ENCODE results near the gene CHST15. TPM values are rescaled to one million over a fixed set of nuclear protein-coding genes. Genes with fewer than 3 reads are reported as not detected.
A peak's percentile ranks its signal among the peaks of the same experiment; 100 is the strongest.

Gene CHST15, protein sequence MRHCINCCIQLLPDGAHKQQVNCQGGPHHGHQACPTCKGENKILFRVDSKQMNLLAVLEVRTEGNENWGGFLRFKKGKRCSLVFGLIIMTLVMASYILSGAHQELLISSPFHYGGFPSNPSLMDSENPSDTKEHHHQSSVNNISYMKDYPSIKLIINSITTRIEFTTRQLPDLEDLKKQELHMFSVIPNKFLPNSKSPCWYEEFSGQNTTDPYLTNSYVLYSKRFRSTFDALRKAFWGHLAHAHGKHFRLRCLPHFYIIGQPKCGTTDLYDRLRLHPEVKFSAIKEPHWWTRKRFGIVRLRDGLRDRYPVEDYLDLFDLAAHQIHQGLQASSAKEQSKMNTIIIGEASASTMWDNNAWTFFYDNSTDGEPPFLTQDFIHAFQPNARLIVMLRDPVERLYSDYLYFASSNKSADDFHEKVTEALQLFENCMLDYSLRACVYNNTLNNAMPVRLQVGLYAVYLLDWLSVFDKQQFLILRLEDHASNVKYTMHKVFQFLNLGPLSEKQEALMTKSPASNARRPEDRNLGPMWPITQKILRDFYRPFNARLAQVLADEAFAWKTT
- 10 to 100 TPM; 35.7 to 69.5 (median 51.1) TPM for total RNA-seq

- ATAC-seq (ENCODE audit: low FRiP score) (peak; percentile 68), DNase-seq (ENCODE audit: low spot score) (no peak)
- no peak for TF ChIP-seq CTCF (IDR thresholded peaks at IDR 0.05)
Measured at GRCh38 chr10:124092860-124093773, at the start of gene CHST15. CHST15 (minus strand) TSS chr10:124093598; CDS start chr10:124046212, 47,386 bp downstream.

DNA sequence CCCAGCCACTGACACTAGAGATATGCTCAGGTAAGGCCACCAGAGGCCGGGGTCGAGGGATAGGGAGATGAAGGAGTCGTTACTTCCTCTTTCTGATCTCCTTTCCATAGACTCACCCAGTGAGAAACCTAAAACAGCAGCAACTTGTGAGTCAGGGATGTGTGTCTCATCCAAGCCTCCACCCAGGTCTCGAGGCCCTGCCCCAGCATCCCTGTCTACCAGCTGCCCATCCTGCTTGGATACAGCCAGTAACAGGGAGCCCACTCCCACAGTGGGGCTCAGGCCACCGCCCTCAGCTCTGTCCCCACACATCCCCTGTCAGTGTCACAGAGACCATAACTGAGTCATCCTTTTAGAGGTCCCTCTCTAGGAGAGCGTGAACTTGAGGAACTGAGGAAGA lies 49.6 kb upstream of the CHST15 start:
- DNase-seq (ENCODE audit: low spot score) (no peak), ATAC-seq (ENCODE audit: low FRiP score) (no peak)
- TF ChIP-seq CTCF (IDR thresholded peaks at IDR 0.05) = no peak

GRCh38 chr10:124142006-124142739 lies 48.8 kb upstream of the CHST15 start:
- DNase-seq (ENCODE audit: low spot score) = no peak
- no peak for TF ChIP-seq CTCF (IDR thresholded peaks at IDR 0.05)
- ATAC-seq (ENCODE audit: low FRiP score) = no peak

GRCh38 chr10:124138883-124139348 lies 45.5 kb upstream of the CHST15 start:
- DNase-seq (ENCODE audit: low spot score) (no peak), ATAC-seq (ENCODE audit: low FRiP score) (no peak)
- TF ChIP-seq CTCF (IDR thresholded peaks at IDR 0.05) = no peak

DNA sequence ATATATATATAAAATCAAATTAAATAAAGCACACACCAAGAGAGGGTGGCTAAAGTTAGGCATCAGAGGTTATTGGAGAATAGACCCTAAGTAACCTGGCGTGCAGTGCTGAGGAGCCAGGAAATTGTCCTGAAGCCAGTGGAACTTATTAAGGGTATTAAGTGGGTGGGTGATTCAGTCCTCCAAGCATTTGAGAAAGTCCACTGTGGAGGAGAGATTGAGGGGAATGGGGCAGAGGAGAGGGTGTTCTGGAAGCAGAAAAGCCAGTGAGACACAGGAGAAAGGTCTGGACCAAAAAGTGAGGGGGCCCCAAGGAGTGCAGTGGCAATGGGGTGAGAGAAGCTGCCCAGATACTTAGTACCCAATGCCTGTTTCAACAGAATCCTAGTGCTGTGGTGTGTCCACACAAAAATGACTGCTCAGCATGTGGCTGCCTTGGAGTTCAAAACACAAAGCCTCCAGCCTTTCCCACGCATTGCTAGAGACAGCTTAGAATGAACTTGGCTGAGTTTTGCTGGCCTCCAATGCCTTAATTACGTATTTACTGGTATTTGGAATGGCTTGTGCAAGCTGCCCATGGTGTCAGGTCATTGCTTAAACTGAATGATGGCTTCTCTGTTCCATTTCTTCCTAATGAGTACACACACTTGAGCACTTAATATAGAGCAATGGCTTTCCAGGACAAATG lies 44.9 kb upstream of the CHST15 start:
- ATAC-seq (ENCODE audit: low FRiP score) = peak; percentile 83
- no peak for TF ChIP-seq CTCF (IDR thresholded peaks at IDR 0.05)
- DNase-seq (ENCODE audit: low spot score) = no peak
